Astrocyte of the spinal cord (primary cell): ENCODE measurements around the gene NAA11.

Experiments
- DNase-seq: peaks from one replicate; pipeline ENCODE4 v3.0.0; 2011; ENCODE audit warnings: low read depth, low spot score
- H3K4me3 ChIP-seq: 2 replicates; pipeline ENCODE4 v1.5.1; 2011; ENCODE audit warnings: low read depth, mild to moderate bottlenecking, low read length, moderate library complexity
- in situ Hi-C: cut with HindIII; loops from 2 replicates; pipeline ENCODE4 v1.10.0; 2017; ENCODE audit warnings: low sequenced_read_pairs
- TF ChIP-seq, protein P1 (sequence below): IDR thresholded peaks from 2 replicates; pipeline ENCODE4 v1.5.1; 2012; ENCODE audit warnings: low read depth, mild to moderate bottlenecking, low read length, inconsistent platforms

Gene NAA11

DNA sequence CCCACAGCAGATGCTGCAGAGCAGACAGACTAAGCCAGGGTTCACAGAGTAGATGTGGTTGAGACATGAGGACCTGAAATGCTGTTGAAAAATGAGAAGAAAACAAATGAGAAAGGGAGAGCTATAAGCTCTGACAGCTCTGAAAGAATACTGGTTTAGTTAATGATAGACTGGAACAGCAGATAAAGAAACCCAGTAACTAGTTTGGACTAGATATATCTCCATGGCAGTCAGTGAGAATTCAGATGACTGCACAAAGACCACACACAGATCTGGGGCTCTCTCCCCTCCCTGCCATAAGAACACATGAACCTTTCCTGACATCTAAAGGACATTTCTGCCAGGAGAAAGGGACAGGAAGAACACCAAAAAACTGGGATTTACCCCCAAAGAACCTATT, 8.2 kb downstream of the NAA11 start:
- H3K4me3 ChIP-seq, result no peak overlapping the region
- TF ChIP-seq, protein P1, sequence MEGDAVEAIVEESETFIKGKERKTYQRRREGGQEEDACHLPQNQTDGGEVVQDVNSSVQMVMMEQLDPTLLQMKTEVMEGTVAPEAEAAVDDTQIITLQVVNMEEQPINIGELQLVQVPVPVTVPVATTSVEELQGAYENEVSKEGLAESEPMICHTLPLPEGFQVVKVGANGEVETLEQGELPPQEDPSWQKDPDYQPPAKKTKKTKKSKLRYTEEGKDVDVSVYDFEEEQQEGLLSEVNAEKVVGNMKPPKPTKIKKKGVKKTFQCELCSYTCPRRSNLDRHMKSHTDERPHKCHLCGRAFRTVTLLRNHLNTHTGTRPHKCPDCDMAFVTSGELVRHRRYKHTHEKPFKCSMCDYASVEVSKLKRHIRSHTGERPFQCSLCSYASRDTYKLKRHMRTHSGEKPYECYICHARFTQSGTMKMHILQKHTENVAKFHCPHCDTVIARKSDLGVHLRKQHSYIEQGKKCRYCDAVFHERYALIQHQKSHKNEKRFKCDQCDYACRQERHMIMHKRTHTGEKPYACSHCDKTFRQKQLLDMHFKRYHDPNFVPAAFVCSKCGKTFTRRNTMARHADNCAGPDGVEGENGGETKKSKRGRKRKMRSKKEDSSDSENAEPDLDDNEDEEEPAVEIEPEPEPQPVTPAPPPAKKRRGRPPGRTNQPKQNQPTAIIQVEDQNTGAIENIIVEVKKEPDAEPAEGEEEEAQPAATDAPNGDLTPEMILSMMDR, result no peak
- in situ Hi-C loops, result no loop called here
- DNase-seq, result no peak

DNA sequence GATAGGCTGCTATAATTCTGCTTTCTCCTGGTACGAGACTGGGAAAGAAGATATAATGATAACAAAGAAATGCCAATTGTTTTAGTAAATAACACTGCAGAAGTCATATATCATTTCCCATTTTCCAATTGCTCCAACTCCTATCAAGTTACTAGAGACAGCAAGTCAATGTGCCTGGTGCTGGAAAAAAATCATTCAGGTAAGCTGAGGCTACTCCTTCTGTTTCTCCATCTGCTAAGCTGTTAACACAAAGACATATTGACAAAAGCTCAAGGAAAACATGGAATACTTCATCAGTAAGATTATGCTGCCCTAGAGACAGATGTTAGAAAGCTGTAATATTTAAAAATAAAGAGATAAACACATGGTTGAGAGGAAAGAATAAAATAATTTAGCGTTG, 10.0 kb downstream of the NAA11 start:
- DNase-seq, result no peak
- TF ChIP-seq, protein P1, result no peak
- in situ Hi-C loops, result no loop called here
- H3K4me3 ChIP-seq, result no peak overlapping the region

GRCh38 chr4:79311279-79311678, 14.6 kb downstream of the NAA11 start:
- no peak overlapping the region for H3K4me3 ChIP-seq
- in situ Hi-C loops, result no loop called here
- DNase-seq, result no peak
- TF ChIP-seq, protein P1, result no peak

DNA sequence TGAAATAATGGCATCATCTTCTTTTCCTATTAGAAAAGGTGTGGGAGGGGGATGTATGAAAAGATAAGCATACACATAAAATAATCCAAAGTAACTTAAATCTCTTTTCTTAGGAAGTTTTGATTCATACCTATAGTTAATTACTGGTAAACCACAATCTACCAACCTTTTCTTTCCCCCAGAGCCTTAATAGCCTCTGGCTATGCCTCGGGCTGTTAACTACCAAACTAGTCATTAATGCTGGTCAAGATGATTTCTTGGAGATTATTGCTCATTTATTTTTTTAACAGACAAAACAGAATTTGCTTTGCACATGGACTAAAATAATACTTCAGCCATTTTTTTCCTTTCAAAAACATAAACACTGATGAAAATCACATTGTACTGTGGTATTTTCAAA, 16.9 kb downstream of the NAA11 start:
- no peak overlapping the region for H3K4me3 ChIP-seq
- no peak for DNase-seq
- in situ Hi-C loops, result no loop called here
- TF ChIP-seq, protein P1, result no peak

DNA sequence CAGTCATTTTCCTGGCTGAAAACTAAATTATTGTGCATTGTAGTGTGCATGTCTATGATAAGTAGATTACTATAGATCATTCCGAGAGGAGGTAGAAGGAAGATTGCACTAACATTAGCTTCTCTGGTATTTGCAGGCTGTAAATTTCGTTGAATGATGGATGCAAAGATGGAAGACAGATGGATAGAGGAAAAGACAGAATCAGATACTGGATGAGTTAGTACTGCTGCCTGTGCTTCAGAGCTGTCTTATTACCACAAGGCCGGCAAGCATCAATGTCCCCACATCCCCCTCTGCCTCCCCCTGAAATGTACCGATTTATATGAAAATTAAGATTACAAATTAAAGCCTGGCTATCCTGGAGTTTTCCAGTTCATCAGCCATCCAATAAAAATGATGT, 17.7 kb downstream of the NAA11 start:
- TF ChIP-seq, protein P1, result no peak

GRCh38 chr4:79306795-79307194, 19.1 kb downstream of the NAA11 start:
- TF ChIP-seq, protein P1, result no peak
- H3K4me3 ChIP-seq, result no peak overlapping the region
- in situ Hi-C loops, result no loop called here
- no peak for DNase-seq

More for the DNA sequence above, 17.7 kb downstream of the NAA11 start:
- DNase-seq, result no peak
- no peak overlapping the region for H3K4me3 ChIP-seq
- in situ Hi-C loops, result no loop called here

DNA sequence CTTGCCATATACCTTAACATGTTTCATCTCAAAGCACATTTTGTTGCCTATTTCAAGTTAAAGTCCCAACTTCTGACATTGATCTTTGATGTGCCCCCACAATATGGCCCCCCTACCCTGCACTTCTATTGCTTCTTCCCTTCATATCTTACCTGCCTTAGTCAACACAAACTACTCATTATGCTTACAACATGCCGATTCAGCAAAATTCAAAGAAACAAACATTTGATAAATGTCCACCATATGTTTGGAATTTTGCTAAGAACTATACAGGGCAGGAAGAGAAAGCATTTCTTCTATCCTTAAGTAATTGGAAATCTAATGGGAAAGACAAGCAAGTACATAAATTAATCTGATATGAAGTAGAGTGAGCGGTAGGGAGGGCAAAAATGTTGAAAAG, 25.6 kb downstream of the NAA11 start:
- TF ChIP-seq, protein P1, result no peak
- no peak for DNase-seq
- in situ Hi-C loops, result no loop called here
- no peak overlapping the region for H3K4me3 ChIP-seq
